PC-9 (cell line): ENCODE results near the gene SP5. TPM values are rescaled to one million over a fixed set of nuclear protein-coding genes. Genes with fewer than 3 reads are reported as not detected.

Experiments
- BruUV-seq: library from RNA; stranded (reverse); fragments of 400-500 nt; replicated peaks from 2 replicates; lab custom pipeline; 2021; lab: Mats Ljungman, UMichigan
- CTCF ChIA-PET: fragments of 300-600 bp; sonication (Branson Sonifier 250); formaldehyde crosslinking; loops from one replicate; lab custom pipeline; 2022; ENCODE audit warnings: antibody characterized with exemption; lab: Charles Lee
- POLR2A ChIA-PET: fragments of 300-600 bp; sonication (Branson Sonifier 250); formaldehyde crosslinking; loops from one replicate; lab custom pipeline; 2022; ENCODE audit warnings: antibody characterized with exemption; ENCODE audit not compliant: unreplicated experiment; lab: Charles Lee
- DNase-seq, 2 experiments: peaks; one replicate each; pipeline versions ENCODE4 v3.0.0 to v3.0.0-alpha.2; 2015 to 2022; ENCODE audit warnings: mixed read lengths in 1 of 2
- H2AFZ ChIP-seq: fragments of 200-600 bp; sonication (generic); 2 replicates; pipeline ENCODE4 v1.8.1; 2017; ENCODE audit warnings: antibody characterized with exemption
- H3F3A ChIP-seq: fragments of 200-600 bp; sonication (generic); 2 replicates; pipeline ENCODE4 v1.8.1; 2017; ENCODE audit warnings: antibody characterized with exemption, mild to moderate bottlenecking, low read depth; ENCODE audit not compliant: insufficient read depth
- H3K27ac ChIP-seq: fragments of 200-600 bp; sonication (generic); 2 replicates; pipeline ENCODE4 v1.6.1; 2016; ENCODE audit warnings: mixed run types
- H3K27me3 ChIP-seq: fragments of 200-600 bp; sonication (generic); 2 replicates; pipeline ENCODE4 v1.6.1; 2016; ENCODE audit warnings: low read depth, mixed run types; ENCODE audit not compliant: insufficient read depth
- H3K36me3 ChIP-seq: fragments of 200-600 bp; sonication (generic); 2 replicates; pipeline ENCODE4 v1.6.1; 2016; ENCODE audit warnings: low read depth, mixed run types
- H3K4me1 ChIP-seq: fragments of 200-600 bp; sonication (generic); replicated peaks from 2 replicates; pipeline ENCODE4 v1.6.1; 2016; ENCODE audit warnings: mixed run types; ENCODE audit not compliant: insufficient read depth
- H3K4me2 ChIP-seq: fragments of 200-600 bp; sonication (generic); 2 replicates; pipeline ENCODE4 v1.6.1; 2017; ENCODE audit warnings: mixed run types
- H3K4me3 ChIP-seq: fragments of 200-600 bp; sonication (generic); 2 replicates; pipeline ENCODE4 v1.6.1; 2016; ENCODE audit warnings: mixed run types
- H3K79me2 ChIP-seq: fragments of 200-600 bp; sonication (generic); 2 replicates; pipeline ENCODE4 v1.6.1; 2017; ENCODE audit warnings: low read depth, mixed run types
- H3K9me2 ChIP-seq: fragments of 200-600 bp; sonication (generic); 2 replicates; pipeline ENCODE4 v1.8.1; 2017; ENCODE audit warnings: mild to moderate bottlenecking; ENCODE audit not compliant: insufficient read depth
- H3K9me3 ChIP-seq: fragments of 200-600 bp; sonication (generic); 2 replicates; pipeline ENCODE4 v1.8.1; 2016; ENCODE audit warnings: low read depth; ENCODE audit not compliant: insufficient read depth
- H4K20me1 ChIP-seq: fragments of 200-600 bp; sonication (generic); 2 replicates; pipeline ENCODE4 v1.8.1; 2017; ENCODE audit not compliant: insufficient read depth
- CTCF ChIP-seq: fragments of 200-600 bp; sonication (generic); conservative IDR thresholded peaks from 2 replicates; pipeline ENCODE4 v1.6.1; 2017; ENCODE audit warnings: mixed run types, antibody characterized with exemption, mild to moderate bottlenecking, moderate library complexity
- EZH2 ChIP-seq: fragments of 200-600 bp; sonication (generic); IDR thresholded peaks from 2 replicates; pipeline ENCODE4 v1.8.0; 2017; ENCODE audit warnings: antibody characterized with exemption, low read depth
- intact Hi-C: fragments of 100-400 bp; cut with micrococcal nuclease; formaldehyde crosslinking; loops from one replicate; pipeline ENCODE4 v1.10.0; 2022; ENCODE audit not compliant: unreplicated experiment
- total RNA-seq: library from RNA; stranded (reverse); gene quantifications from 2 replicates; pipeline ENCODE4 v1.2.3, GENCODE V29; 2021

SP5 gene
- total RNA-seq, 1 experiment from 2014 or later, result 1.9 TPM

GRCh38 chr2:170710609-170710979 lies 4.5 kb upstream of the SP5 start:
- Histone ChIP-seq H2AFZ (no peak overlapping the region), H3K79me2 (no peaks in the 10 kb centered on the region), H4K20me1 (no peaks in the 10 kb centered on the region), H3K36me3 (no peaks in the 10 kb centered on the region), H3K9me3 (no peaks in the 10 kb centered on the region), H3K4me2 (no peak overlapping the region), H3K4me3 (no peak overlapping the region), H3K27me3 (no peaks in the 10 kb centered on the region), H3K27ac (no peak overlapping the region), H3F3A (no peaks in the 10 kb centered on the region), H3K9me2 (no peaks in the 10 kb centered on the region), H3K4me1 (no peaks in the 10 kb centered on the region)
- BruUV-seq, result no TSS peak
- DNase-seq, result no peak
- intact Hi-C loops, result loop anchor here (5.0 to 10.0 kb wide), 3 partner anchors 102 to 336 kb away; no protein-coding TSS in a partner anchor
- no peak for TF ChIP-seq CTCF
- TF ChIP-seq EZH2, result no peak
- POLR2A ChIA-PET, result no interaction called here
- CTCF ChIA-PET, result no interaction called here

GRCh38 chr2:170711196-170711773 lies 3.9 kb upstream of the SP5 start:
- Histone ChIP-seq H3K4me3 (no peak overlapping the region), H3K9me2 (no peaks in the 10 kb centered on the region), H3K4me2 (peak overlapping the region; percentile 44), H3K36me3 (no peaks in the 10 kb centered on the region), H3K4me1 (no peaks in the 10 kb centered on the region), H3K27ac (no peak overlapping the region), H3K27me3 (no peaks in the 10 kb centered on the region), H4K20me1 (no peaks in the 10 kb centered on the region), H3K9me3 (no peaks in the 10 kb centered on the region), H3K79me2 (no peaks in the 10 kb centered on the region), H3F3A (no peaks in the 10 kb centered on the region), H2AFZ (no peak overlapping the region)
- POLR2A ChIA-PET, result no interaction called here
- TF ChIP-seq CTCF (no peak), EZH2 (no peak)
- no TSS peak for BruUV-seq
- DNase-seq, result no peak
- intact Hi-C loops, result loop anchor here (5.0 to 10.0 kb wide), 3 partner anchors 101 to 336 kb away; no protein-coding TSS in a partner anchor
- CTCF ChIA-PET, result no interaction called here

GRCh38 chr2:170711774-170712652 lies 3.1 kb upstream of the SP5 start:
- H3K4me3 ChIP-seq, result no peak overlapping the region
- peak overlapping the region; percentile 44 for H3K4me2 ChIP-seq
- no peaks in the 10 kb centered on the region for H4K20me1 ChIP-seq

More at GRCh38 chr2:170711774-170712652, 3.1 kb upstream of the SP5 start:
- Histone ChIP-seq H3K27me3 (no peaks in the 10 kb centered on the region), H3K36me3 (no peaks in the 10 kb centered on the region), H2AFZ (no peak overlapping the region), H3K79me2 (no peaks in the 10 kb centered on the region), H3K27ac (no peak overlapping the region), H3K9me3 (no peaks in the 10 kb centered on the region), H3F3A (no peaks in the 10 kb centered on the region), H3K9me2 (no peaks in the 10 kb centered on the region), H3K4me1 (no peaks in the 10 kb centered on the region)
- ChIA-PET POLR2A (no interaction called here), CTCF (no interaction called here)
- TF ChIP-seq EZH2 (no peak), CTCF (no peak)
- no TSS peak for BruUV-seq
- DNase-seq, result peak in 1 of 2 experiments; percentile 14
- intact Hi-C loops, result loop anchor here (5.0 to 10.0 kb wide), 3 partner anchors 100 to 337 kb away; no protein-coding TSS in a partner anchor
